GM19099 (cell line): ENCODE measurements around the gene EIF3L.

Experiments used
- POLR2A ChIP-seq: IDR thresholded peaks from 3 replicates; pipeline ENCODE4 v1.6.1; 2011; ENCODE audit warnings: low read depth; ENCODE audit not compliant: insufficient read length; ENCODE audit errors: extremely low read depth

EIF3L gene

DNA sequence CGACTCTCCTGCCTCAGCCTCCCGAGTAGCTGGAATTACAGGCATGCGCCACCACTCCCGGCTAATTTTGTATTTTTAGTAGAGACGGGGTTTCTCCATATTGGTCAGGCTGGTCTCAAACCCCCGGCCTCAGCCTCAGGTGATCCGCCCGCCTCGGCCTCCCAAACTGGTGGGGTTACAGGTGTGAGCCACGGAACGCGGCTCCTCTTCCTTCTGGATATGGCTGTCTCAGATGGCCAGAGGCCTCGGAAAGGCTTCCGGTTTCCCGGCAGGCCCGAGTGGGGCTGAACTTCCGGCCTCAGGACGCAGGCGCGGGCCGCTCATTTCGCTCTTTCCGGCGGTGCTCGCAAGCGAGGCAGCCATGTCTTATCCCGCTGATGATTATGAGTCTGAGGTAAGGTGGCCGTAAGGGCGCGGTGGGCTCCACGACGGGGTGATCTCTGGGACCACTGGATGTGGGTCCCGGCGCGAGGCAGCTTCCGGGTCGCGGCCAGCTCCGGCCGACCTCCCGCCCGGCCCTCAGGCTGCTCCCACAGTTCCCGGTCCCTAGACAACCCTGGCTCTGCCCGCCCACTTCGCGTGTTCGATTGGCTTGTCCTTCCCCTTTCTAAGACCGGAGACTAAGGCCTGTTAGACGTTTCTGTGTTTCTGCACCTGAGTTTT is at the start of gene EIF3L:
Gene EIF3L, plus strand, starts transcription at position 331 of the 663 bp plus-strand sequence. Its CDS starts 31 bp downstream, at position 362.
- peak; percentile 86 for TF ChIP-seq POLR2A

DNA sequence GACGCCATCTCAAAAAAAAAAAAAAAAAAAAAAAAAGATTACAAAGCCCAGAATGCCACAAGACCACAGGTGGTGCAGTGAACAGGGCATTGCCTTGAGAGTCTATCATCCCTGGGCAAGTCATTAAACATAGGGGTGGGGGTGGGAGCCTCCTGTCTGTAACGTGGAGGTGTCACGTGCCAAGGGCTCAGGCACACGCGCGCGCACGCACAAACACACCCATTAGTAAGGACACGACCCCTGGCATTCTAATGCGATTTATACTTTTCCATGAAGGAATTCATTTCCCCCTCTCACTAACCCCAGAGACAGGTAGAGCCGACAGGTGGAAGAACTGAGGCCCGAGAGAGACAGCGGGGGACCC is 47.3 kb upstream of the EIF3L start:
- no peak for TF ChIP-seq POLR2A

DNA sequence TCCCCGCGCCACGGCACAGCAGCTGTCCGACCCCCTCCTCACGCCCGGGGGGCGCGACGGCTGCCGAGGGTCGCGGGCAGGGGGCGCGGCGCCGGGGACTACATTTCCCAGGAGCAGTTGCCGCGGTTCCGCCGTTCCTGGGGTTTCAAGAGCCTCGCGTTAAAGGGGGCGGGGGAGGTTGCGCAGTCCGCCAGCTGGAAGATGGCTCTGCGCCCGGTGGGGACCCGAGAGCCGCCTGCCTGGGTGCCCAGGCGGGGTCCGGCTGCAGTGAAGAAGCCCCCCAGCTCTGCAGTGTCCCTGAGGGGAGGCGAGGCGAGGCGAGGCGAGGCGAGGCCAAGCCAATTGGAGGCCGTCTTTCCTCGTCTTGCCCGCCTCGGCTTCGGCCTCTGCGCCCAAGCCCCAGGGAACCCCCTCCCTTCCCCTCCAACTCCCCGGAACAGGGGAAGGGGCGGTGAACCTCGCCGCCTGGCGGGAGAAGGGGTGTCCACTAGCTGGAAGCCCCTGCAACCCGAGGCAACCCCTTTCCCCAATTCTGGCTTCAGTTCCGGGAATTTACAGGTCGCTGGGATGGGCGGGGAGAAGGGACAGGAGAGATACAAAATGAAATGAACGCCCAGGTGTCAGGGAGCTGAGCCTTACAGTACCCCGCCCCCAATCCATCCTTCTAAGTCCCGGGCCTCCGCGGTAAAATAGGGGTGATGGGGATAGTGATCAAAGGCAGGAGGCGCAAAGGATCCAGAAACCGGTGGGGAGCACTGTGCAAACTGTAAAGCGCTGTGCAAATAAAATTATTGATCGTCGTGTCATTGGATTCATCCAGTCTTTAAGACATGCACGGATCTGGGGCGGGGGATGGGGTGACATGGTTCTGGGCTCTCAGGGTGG is 46.7 kb upstream of the EIF3L start:
- TF ChIP-seq POLR2A: no peak

DNA sequence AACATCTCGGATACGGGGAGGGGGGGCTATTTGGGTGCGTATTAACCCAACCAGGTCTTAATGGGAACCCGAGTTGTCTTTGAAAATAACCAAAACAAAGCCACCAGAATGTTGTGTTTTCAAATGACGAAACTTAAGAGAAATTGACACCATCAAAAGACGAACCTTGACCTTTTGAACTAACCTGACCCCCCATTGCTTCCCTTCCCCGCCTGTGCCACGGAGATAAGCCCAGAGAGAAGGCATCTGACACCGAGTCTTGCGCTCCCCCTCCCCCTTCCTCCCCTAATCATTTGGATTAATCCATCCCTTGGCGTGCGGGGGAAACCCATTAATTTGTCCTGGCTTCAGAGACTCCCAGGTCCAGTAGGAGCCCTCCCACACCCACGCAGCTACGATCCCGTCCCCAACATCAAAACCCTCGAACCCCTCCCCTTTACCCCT is 46.0 kb upstream of the EIF3L start:
- TF ChIP-seq POLR2A: no peak

DNA sequence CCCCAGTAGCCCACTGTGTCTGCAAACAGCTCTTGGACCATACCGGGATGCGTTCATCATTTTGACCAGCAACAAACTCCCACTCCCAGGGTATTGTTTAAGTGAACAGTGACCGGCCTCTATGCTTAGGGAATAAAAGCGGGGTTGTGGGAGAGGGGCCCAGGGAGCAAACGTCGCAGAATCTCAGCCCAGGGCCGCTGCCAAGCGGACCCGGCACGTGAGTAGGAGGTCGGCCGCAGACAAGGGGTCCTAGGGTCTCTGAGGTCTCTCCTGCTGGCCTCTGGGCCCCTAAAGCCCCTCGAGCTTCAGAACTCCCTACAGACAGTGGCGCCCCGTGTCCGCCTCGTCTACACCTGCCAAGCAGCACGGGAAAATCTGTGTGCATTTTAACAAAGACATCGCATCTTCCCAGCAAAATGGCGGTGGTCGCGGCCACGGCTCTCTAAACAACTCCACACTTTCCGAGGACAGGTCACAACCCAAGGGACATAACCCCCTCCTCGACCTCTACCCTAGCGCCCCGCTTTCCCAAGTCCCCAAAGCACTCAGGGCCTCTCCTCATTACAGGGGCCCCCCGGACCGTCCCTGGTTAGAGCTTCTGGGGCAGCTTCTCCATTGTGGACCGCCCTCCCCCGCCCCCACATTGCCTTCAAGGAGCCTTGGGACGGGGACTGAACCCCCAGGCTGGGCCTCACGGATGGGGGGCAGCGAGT is 45.4 kb upstream of the EIF3L start:
- TF ChIP-seq POLR2A: no peak

DNA sequence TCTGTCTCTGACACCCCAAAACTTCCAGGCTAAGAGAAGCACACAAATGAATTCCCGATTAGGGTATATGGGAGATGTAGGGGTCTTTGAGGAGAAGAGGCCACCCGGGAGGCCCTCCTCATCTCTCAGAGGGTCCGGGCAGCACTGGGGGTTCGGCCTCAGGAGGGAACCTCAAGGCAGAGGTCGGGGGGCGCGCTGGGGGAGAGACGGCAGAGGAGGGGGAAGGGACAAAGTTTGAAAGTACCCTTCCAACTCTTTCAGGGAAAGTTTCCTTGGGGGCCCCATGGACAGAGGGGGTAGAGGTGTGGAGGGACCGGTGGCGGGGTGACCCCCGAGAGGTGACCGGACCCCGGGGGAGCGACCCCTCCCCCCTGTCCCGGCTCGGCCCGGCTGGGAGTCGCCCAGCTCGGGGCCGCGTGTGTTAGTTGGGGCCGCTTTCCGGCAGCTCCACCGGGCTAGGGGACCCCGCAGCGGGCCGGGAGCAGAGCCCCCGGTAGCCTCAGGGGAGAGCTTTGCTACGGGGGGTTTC is 44.8 kb upstream of the EIF3L start:
- TF ChIP-seq POLR2A: no peak

DNA sequence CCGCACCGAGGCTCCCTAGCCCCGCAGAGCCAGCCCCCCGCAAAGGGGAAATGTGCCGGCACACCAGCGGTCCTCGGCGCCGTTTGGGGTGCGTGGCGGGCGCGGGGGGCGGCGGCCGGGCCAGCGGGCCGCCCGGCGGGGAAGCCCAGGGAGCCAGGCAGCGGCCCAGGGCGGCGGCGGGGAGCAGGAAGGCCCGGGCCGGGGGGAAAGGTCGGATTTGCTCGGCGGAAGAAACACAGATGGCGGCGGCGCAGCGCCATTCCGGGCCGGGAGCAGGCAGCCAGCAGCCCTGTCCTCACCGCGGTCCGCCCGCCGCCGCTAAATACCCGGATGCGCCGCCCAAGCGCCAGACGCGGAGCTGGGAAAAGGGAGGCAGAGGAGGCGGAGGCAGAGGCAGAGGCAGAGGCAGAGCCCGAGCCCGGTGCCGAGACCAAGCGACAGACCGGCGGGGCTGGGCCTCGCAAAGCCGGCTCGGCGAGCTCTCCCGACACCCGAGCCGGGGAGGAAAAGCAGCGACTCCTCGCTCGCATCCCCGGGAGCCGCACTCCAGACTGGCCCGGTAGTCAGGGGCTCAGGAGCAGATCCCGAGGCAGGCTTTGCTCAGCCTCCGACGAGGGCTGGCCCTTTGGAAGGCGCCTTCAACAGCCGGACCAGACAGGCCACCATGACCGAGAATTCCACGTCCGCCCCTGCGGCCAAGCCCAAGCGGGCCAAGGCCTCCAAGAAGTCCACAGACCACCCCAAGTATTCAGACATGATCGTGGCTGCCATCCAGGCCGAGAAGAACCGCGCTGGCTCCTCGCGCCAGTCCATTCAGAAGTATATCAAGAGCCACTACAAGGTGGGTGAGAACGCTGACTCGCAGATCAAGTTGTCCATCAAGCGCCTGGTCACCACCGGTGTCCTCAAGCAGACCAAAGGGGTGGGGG is 44.1 kb upstream of the EIF3L start:
- no peak for TF ChIP-seq POLR2A

DNA sequence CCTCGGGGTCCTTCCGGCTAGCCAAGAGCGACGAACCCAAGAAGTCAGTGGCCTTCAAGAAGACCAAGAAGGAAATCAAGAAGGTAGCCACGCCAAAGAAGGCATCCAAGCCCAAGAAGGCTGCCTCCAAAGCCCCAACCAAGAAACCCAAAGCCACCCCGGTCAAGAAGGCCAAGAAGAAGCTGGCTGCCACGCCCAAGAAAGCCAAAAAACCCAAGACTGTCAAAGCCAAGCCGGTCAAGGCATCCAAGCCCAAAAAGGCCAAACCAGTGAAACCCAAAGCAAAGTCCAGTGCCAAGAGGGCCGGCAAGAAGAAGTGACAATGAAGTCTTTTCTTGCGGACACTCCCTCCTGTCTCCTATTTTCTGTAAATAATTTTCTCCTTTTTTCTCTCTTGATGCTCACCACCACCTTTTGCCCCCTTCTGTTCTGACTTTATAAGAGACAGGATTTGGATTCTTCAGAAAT is 43.4 kb upstream of the EIF3L start:
- TF ChIP-seq POLR2A: no peak

DNA sequence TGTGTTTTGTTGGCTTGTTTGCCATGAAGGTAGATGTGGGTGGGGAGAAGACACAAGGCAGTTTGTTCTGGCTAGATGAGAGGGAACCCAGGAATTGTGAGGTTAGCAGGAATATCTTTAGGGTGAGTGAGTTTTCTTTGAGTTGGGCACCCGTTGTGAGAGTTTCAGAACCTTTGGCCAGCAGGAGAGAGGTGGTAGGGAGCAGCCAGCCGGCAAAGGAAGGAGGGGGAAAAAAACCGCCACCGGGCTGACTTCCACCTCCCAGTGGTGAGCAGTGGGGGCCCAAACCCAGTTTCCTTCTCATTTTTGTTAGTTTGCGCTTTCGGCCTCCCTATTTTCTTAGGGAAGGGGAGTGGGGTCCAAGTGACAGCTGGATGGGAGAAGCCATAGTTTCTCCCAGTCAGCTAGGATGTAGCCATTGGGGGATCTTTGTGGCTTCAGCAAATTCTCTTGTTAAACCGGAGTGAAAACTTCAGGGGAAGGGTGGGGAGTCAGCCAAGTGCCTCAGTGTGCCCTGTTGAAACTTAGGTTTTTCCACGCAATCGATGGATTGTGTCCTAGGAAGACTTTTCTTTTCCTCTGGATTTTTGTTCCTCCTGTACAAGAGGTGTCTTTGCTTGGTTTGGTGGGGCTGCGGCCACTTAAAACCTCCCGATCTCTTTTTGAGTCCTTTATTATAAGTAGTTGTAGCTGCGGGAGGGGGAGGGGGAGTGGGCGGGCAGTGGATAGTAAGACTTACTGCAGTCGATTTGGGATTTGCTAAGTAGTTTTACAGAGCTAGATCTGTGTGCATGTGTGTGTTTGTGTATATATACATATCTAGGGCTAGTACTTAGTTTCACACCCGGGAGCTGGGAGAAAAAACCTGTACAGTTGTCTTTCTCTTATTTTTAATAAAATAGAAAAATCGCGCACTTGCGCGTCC is 42.5 kb upstream of the EIF3L start:
- TF ChIP-seq POLR2A: no peak

DNA sequence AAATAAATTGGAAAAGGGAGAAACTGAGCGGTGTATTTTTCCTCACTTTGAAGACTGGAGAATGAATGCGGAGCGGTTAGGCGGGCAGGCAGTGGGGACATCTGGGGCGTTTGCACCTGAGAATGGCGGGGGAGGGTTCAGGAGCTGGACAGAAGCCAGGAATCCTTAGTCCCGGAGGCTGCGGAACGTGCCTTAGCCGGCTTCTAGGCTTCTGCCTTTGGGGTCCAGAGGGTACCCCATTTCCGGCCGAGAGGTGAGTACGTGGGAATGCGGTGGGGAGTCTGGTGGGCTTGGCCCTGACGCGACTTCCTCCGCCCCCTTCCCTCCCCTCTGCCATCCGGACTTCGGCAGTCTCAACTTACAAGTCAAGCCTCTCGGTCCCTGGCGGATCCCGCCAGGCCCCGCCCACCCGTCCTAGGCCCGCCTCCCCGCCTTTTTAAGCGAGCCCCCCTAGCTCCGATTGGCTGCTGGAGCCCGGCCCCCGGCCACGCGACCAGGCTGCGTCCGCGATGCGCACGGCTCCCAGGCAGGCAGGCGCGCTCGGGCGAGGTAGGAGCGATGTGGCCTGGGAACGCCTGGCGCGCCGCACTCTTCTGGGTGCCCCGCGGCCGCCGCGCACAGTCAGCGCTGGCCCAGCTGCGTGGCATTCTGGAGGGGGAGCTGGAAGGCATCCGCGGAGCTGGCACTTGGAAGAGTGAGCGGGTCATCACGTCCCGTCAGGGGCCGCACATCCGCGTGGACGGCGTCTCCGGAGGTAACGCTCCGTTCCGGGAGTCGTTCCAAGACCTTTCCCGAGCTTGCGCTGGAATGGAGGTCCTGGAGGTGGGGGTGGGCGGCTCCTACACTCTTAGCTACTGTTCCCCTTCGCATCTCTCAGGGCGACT is 41.6 kb upstream of the EIF3L start, which contains the start of gene GCAT:
Gene GCAT, plus strand, starts transcription at position 525 of the 884 bp plus-strand sequence. Its CDS starts 34 bp downstream, at position 559.
- peak; percentile 46 for TF ChIP-seq POLR2A

DNA sequence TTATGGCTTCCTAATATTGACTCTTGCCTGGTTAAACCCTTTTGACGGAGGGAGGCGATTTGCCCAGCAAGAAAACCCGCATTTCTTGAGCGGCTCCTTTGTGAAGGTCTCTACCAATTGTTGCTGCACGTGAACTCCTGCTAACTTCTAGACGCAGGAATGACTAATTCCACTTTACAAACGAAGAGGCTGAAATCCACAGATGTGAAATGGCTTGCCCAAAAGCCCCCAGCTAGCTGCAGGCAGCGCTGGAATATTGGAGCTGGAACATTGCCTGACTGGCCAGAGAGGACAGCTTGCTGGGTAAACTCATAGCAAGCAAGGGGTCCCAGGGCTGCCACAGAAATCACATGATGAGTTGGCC is 40.9 kb upstream of the EIF3L start:
- TF ChIP-seq POLR2A: no peak

DNA sequence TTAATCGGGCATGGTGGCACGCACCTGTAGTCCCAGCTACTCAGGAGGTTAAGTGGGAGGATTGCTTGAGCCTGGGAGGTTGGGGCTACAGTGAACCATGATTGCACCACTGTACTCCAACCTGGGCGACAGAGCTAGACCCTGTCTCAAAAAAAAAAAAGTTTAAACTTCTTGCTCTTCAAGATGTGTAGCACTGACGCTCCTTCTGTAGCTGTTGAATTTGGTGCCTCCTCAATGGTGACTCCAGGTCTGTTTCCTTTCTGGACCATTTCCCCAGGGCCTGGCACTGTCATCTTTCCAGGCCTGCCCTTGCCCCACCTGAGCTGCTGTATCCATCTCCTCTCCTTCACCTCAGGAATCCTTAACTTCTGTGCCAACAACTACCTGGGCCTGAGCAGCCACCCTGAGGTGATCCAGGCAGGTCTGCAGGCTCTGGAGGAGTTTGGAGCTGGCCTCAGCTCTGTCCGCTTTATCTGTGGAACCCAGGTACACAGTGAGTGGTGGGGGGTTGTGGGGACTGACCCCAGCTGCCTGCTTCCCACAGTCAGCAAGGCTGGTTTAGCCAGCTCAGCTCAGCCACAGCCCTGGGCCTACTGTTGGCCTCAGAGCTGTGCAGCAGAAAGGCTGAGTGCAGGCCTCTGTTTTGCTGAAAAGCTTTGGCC is 39.4 kb upstream of the EIF3L start:
- TF ChIP-seq POLR2A: no peak

DNA sequence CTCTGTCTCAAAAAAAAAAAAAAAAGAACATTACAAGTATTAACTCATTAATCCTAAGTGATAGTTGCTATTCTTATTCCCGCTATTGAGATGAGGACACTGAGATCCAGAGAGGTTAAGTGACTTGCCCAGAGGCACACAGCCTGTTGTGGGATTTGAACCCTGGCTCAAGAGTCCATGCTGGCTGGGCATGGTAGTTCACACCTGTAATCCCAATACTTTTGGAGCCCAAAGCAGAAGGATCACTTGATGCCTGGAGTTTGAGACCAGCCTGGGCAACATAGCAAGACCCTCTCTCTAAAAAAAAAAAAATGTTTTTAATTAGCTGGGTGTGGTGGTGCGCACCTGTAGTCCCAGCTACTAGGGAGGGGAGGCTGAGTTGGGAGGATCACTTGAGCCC is 37.4 kb upstream of the EIF3L start:
- TF ChIP-seq POLR2A: no peak
